ENCODE data around the gene USP17L22.
"Not testable (repeated sequence)": the region's sequence is repeated elsewhere in the genome, so short reads cannot be mapped to it uniquely, and the experiment has no call there.

USP17L22 gene, protein sequence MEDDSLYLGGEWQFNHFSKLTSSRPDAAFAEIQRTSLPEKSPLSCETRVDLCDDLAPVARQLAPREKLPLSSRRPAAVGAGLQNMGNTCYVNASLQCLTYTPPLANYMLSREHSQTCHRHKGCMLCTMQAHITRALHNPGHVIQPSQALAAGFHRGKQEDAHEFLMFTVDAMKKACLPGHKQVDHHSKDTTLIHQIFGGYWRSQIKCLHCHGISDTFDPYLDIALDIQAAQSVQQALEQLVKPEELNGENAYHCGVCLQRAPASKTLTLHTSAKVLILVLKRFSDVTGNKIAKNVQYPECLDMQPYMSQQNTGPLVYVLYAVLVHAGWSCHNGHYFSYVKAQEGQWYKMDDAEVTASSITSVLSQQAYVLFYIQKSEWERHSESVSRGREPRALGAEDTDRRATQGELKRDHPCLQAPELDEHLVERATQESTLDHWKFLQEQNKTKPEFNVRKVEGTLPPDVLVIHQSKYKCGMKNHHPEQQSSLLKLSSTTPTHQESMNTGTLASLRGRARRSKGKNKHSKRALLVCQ

DNA sequence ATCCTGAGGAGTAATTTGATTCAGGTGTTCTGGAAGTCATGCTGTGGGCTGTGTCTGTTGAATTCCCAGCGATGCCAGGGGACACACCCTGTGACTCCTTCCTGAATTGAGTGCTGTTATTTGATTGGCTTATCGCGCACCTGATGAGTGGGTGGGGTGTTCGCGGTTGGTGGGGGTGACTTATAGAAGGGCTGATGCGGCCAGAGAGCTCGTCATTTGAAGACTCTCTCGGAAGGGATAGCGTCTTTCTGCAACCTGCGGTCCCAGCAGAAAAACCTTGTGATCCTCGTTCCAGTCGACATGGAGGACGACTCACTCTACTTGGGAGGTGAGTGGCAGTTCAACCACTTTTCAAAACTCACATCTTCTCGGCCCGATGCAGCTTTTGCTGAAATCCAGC is at the start of gene USP17L22:
TSS of gene USP17L22 (plus strand) at position 301 of the 400 bp plus-strand sequence. CDS start at position 301, 0 bp downstream.
- DNase-seq (ENCODE audit: low read depth in 2 of 3, low spot score in 2 of 3) = not testable (repeated sequence)

DNA sequence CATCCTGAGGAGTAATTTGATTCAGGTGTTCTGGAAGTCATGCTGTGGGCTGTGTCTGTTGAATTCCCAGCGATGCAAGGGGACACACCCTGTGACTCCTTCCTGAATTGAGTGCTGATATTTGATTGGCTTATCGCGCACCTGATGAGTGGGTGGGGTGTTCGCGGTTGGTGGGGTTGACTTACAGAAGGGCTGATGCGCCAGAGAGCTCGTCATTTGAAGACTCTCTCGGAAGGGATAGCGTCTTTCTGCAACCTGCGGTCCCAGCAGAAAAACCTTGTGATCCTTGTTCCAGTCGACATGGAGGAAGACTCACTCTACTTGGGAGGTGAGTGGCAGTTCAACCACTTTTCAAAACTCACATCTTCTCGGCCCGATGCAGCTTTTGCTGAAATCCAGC is 47.6 kb upstream of the USP17L22 start, which contains the start of gene USP17L12:
TSS of gene USP17L12 (plus strand) at position 301 of the 400 bp plus-strand sequence. CDS start at position 301, 0 bp downstream.
- not testable (repeated sequence) for DNase-seq (ENCODE audit: low read depth in 2 of 3, low spot score in 2 of 3)

DNA sequence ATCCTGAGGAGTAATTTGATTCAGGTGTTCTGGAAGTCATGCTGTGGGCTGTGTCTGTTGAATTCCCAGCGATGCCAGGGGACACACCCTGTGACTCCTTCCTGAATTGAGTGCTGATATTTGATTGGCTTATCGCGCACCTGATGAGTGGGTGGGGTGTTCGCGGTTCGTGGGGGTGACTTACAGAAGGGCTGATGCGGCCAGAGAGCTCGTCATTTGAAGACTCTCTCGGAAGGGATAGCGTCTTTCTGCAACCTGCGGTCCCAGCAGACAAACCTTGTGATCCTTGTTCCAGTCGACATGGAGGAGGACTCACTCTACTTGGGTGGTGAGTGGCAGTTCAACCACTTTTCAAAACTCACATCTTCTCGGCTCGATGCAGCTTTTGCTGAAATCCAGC is 42.8 kb upstream of the USP17L22 start, which contains the start of gene USP17L13:
TSS of gene USP17L13 (plus strand) at position 301 of the 400 bp plus-strand sequence. CDS start at position 301, 0 bp downstream.
- not testable (repeated sequence) for DNase-seq (ENCODE audit: low read depth in 2 of 3, low spot score in 2 of 3)

DNA sequence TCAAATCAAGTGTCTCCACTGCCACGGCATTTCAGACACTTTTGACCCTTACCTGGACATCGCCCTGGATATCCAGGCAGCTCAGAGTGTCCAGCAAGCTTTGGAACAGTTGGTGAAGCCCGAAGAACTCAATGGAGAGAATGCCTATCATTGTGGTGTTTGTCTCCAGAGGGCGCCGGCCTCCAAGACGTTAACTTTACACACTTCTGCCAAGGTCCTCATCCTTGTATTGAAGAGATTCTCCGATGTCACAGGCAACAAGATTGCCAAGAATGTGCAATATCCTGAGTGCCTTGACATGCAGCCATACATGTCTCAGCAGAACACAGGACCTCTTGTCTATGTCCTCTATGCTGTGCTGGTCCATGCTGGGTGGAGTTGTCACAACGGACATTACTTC is 37.2 kb upstream of the USP17L22 start:
- not testable (repeated sequence) for DNase-seq (ENCODE audit: low read depth in 2 of 3, low spot score in 2 of 3)

DNA sequence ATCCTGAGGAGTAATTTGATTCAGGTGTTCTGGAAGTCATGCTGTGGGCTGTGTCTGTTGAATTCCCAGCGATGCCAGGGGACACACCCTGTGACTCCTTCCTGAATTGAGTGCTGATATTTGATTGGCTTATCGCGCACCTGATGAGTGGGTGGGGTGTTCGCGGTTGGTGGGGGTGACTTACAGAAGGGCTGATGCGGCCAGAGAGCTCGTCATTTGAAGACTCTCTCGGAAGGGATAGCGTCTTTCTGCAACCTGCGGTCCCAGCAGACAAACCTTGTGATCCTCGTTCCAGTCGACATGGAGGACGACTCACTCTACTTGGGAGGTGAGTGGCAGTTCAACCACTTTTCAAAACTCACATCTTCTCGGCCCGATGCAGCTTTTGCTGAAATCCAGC is 33.3 kb upstream of the USP17L22 start, which contains the start of gene USP17L15:
TSS of gene USP17L15 (plus strand) at position 301 of the 400 bp plus-strand sequence. CDS start at position 301, 0 bp downstream.
- DNase-seq (ENCODE audit: low read depth in 2 of 3, low spot score in 2 of 3) = not testable (repeated sequence)

DNA sequence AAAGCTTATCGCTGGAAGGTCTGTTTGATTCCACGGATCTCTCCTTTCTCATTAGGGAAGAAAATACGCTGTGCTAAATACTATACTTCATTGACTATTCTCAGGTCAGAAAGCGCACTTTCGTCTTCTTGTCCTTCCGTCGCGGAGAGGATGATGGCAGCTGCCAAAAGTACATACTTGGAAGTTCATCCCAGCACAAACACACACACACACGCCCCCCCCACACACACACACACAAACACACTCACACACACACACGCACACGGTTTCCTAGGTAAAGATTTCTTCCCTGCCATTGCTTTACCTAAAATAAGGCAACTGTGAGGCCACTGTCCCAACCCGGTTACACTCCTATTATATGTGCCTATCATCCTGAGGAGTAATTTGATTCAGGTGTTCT is 29.0 kb upstream of the USP17L22 start:
- not testable (repeated sequence) for DNase-seq (ENCODE audit: low read depth in 2 of 3, low spot score in 2 of 3)

DNA sequence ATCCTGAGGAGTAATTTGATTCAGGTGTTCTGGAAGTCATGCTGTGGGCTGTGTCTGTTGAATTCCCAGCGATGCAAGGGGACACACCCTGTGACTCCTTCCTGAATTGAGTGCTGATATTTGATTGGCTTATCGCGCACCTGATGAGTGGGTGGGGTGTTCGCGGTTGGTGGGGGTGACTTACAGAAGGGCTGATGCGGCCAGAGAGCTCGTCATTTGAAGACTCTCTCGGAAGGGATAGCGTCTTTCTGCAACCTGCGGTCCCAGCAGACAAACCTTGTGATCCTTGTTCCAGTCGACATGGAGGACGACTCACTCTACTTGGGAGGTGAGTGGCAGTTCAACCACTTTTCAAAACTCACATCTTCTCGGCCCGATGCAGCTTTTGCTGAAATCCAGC is 23.8 kb upstream of the USP17L22 start, which contains the start of gene USP17L17:
TSS of gene USP17L17 (plus strand) at position 301 of the 400 bp plus-strand sequence. CDS start at position 301, 0 bp downstream.
- DNase-seq (ENCODE audit: low read depth in 2 of 3, low spot score in 2 of 3) = not testable (repeated sequence)

DNA sequence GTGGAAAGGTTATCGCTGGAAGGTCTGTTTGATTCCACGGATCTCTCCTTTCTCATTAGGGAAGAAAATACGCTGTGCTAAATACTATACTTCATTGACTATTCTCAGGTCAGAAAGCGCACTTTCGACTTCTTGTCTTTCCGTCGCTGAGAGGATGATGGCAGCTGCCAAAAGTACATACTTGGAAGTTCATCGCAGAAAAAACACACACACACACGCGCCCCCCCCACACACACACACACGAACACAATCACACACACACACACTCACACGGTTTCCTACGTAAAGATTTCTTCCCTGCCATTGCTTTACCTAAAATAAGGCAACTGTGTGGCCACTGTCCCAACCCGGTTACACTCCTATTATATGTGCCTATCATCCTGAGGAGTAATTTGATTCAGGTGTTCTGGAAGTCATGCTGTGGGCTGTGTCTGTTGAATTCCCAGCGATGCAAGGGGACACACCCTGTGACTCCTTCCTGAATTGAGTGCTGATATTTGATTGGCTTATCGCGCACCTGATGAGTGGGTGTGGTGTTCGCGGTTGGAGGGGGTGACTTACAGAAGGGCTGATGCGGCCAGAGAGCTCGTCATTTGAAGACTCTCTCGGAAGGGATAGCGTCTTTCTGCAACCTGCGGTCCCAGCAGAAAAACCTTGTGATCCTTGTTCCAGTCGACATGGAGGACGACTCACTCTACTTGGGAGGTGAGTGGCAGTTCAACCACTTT is 19.3 kb upstream of the USP17L22 start, which contains the start of gene USP17L18:
TSS of gene USP17L18 (plus strand) at position 678 of the 728 bp plus-strand sequence. CDS start at position 678, 0 bp downstream.
- DNase-seq (ENCODE audit: low read depth in 2 of 3, low spot score in 2 of 3) = peak in 2 of 3 experiments; percentile 0 to 1

DNA sequence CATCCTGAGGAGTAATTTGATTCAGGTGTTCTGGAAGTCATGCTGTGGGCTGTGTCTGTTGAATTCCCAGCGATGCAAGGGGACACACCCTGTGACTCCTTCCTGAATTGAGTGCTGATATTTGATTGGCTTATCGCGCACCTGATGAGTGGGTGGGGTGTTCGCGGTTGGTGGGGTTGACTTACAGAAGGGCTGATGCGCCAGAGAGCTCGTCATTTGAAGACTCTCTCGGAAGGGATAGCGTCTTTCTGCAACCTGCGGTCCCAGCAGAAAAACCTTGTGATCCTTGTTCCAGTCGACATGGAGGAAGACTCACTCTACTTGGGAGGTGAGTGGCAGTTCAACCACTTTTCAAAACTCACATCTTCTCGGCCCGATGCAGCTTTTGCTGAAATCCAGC is 14.3 kb upstream of the USP17L22 start, which contains the start of gene USP17L19:
TSS of gene USP17L19 (plus strand) at position 301 of the 400 bp plus-strand sequence. CDS start at position 301, 0 bp downstream.
- not testable (repeated sequence) for DNase-seq (ENCODE audit: low read depth in 2 of 3, low spot score in 2 of 3)

DNA sequence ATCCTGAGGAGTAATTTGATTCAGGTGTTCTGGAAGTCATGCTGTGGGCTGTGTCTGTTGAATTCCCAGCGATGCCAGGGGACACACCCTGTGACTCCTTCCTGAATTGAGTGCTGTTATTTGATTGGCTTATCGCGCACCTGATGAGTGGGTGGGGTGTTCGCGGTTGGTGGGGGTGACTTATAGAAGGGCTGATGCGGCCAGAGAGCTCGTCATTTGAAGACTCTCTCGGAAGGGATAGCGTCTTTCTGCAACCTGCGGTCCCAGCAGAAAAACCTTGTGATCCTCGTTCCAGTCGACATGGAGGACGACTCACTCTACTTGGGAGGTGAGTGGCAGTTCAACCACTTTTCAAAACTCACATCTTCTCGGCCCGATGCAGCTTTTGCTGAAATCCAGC is 9.6 kb upstream of the USP17L22 start, which contains the start of gene USP17L20:
TSS of gene USP17L20 (plus strand) at position 301 of the 400 bp plus-strand sequence. CDS start at position 301, 0 bp downstream.
- not testable (repeated sequence) for DNase-seq (ENCODE audit: low read depth in 2 of 3, low spot score in 2 of 3)

DNA sequence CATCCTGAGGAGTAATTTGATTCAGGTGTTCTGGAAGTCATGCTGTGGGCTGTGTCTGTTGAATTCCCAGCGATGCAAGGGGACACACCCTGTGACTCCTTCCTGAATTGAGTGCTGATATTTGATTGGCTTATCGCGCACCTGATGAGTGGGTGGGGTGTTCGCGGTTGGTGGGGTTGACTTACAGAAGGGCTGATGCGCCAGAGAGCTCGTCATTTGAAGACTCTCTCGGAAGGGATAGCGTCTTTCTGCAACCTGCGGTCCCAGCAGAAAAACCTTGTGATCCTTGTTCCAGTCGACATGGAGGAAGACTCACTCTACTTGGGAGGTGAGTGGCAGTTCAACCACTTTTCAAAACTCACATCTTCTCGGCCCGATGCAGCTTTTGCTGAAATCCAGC is 4.8 kb upstream of the USP17L22 start, which contains the start of gene USP17L21:
TSS of gene USP17L21 (plus strand) at position 301 of the 400 bp plus-strand sequence. CDS start at position 301, 0 bp downstream.
- not testable (repeated sequence) for DNase-seq (ENCODE audit: low read depth in 2 of 3, low spot score in 2 of 3)

DNA sequence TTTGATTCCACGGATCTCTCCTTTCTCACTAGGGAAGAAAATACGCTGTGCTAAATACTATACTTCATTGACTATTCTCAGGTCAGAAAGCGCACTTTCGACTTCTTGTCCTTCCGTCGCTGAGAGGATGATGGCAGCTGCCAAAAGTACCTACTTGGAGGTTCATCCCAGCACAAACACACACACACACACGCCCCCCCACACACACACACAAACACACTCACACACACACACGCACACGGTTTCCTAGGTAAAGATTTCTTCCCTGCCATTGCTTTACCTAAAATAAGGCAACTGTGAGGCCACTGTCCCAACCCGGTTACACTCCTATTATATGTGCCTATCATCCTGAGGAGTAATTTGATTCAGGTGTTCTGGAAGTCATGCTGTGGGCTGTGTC is 4.3 kb downstream of the USP17L22 start:
- peak in 2 of 3 experiments; percentile 0 to 4 for DNase-seq (ENCODE audit: low read depth in 2 of 3, low spot score in 2 of 3)

Measured in activated CD8-positive, alpha-beta memory T cell treated with anti-CD3 and anti-CD28 coated beads for 48 hours (primary cell).